Measurements from ENCODE around the gene FOXL2. TPM values are rescaled to one million over a fixed set of nuclear protein-coding genes. Genes with fewer than 3 reads are reported as not detected.
A peak's percentile ranks its signal among the peaks of the same experiment; 100 is the strongest.

FOXL2 gene
- total and polyA plus RNA-seq, 2 of the 4 experiments (the other 2 are of a cell fraction), result 0.07 TPM; not detected in 1

GRCh38 chr3:138935863-138936740 lies 10.8 kb downstream of the FOXL2 start:
- POLR2A ChIA-PET (ENCODE audit: unreplicated experiment), result interaction anchor here (0.6 kb wide), 3 partner anchors 366 to 459 kb away, joined by 3 to 6 read pairs (median 4); no protein-coding TSS in a partner anchor

More at GRCh38 chr3:138935863-138936740, 10.8 kb downstream of the FOXL2 start:
- Histone ChIP-seq H2BK5ac (ENCODE audit: low read depth, low read length, poor library complexity, severe bottlenecking) (no peak overlapping the region), H3K79me1 (ENCODE audit: low read depth in 1 of 2, low read length in 2 of 2) (no peaks in the 10 kb centered on the region), H3K9ac (ENCODE audit: low read depth, low read length) (no peak overlapping the region), H4K8ac (ENCODE audit: low read depth in 2 of 2, low read length in 2 of 2) (no peak overlapping the region), H2BK15ac (ENCODE audit: low read depth, low read length) (no peak overlapping the region), H3K23ac (ENCODE audit: low read depth, low read length) (0 out of 2 replicates have a peak overlapping the region, but pooled peaks have one; percentile 31), H2BK120ac (ENCODE audit: low read depth, low read length) (no peak overlapping the region), H2AK5ac (ENCODE audit: low read depth, low read length) (no peak overlapping the region), H3K56ac (ENCODE audit: extremely low read depth, insufficient read depth, low read length) (no peak overlapping the region), H3K4me1 (ENCODE audit: control insufficient read depth, insufficient read depth, low read length) (peaks cover 4% of the 10 kb centered on the region; the same call in 1 of the 2 replicates), H3K27ac (ENCODE audit: insufficient read depth, low read length) (no peak overlapping the region), H4K5ac (ENCODE audit: low read depth, low read length) (no peak overlapping the region), H3K9me1 (ENCODE audit: insufficient read depth, low read length) (peaks cover 6% of the 10 kb centered on the region; the same call in 1 of the 2 replicates), H4K20me1 (ENCODE audit: insufficient read depth, low read length) (peaks cover 14% of the 10 kb centered on the region; the same call in 1 of the 2 replicates), H3K14ac (replicated peaks; ENCODE audit: low read depth, low read length) (no peak overlapping the region), H2AK9ac (replicated peaks; ENCODE audit: low read depth, low read length, poor library complexity) (peak overlapping the region; percentile 75), H2BK20ac (ENCODE audit: low read depth, low read length) (no peak overlapping the region), H3K18ac (ENCODE audit: low read depth, low read length) (no peak overlapping the region), H4K91ac (ENCODE audit: insufficient read depth, low read depth, low read length) (no peak overlapping the region), H3K4me3 (ENCODE audit: insufficient read depth, low read depth, low read length) (peak overlapping the region; percentile 41), H3K4me2 (ENCODE audit: low read depth, low read length) (peak overlapping the region; percentile 95), H2AFZ (replicated peaks; ENCODE audit: low read length, poor library complexity) (peak overlapping the region; percentile 89), H3K27me3 (ENCODE audit: control insufficient read depth, insufficient read depth, low read length) (peaks cover 79% of the 10 kb centered on the region), H3K9me3 (ENCODE audit: control insufficient read depth, insufficient read depth, low read length) (no peaks in the 10 kb centered on the region), H3K4ac (ENCODE audit: low read depth, low read length) (no peak overlapping the region), H3K36me3 (ENCODE audit: control insufficient read depth, insufficient read depth, low read length) (no peaks in the 10 kb centered on the region)
- in situ Hi-C loops (cut with MboI; ENCODE audit: low sequenced_read_pairs), result loop anchor here (10.0 kb wide), 1 partner anchor 179 kb away; no protein-coding TSS in a partner anchor
- DNase-seq, result peak; percentile 29
- CTCF ChIA-PET, result interaction anchor here (0.5 to 1.6 kb wide), 29 partner anchors 9 to 506 kb away, joined by 3 to 26 read pairs (median 4); partner anchors contain the start of gene CEP70
- dilution Hi-C loops (cut with HindIII; ENCODE audit: low sequenced_read_pairs, unreplicated experiment), result no loop called here
- 1% methylated on average over 25 of the region's 58 CpGs; no CpG with 5 or more reads in 1 of the 2 experiments for WGBS, 2 experiments (ENCODE audit: extremely low coverage in 2 of 2, insufficient read length in 1 of 2)
- BruUV-seq (replicated peaks), result no TSS peak
- intact Hi-C loops (cut with micrococcal nuclease), result loop anchor here (1.0 to 5.0 kb wide), 3 partner anchors 43 to 393 kb away; no protein-coding TSS in a partner anchor
- TF ChIP-seq RFX5 (IDR thresholded peaks at IDR 0.05; ENCODE audit: low read depth, low read length) (no peak), MAZ (IDR thresholded peaks at IDR 0.05; ENCODE audit: borderline replicate concordance, low read depth, low read length) (no peak), CEBPB (IDR thresholded peaks at IDR 0.05; ENCODE audit: low read depth, low read length) (no peak), RAD21 (IDR thresholded peaks at IDR 0.05; ENCODE audit: low read length) (peak; percentile 55), SMC3 (IDR thresholded peaks at IDR 0.05; ENCODE audit: low read depth, low read length) (peak; percentile 59), CHD1 (IDR thresholded peaks at IDR 0.05; ENCODE audit: low read depth, low read length) (no peak), USF2 (IDR thresholded peaks at IDR 0.05; ENCODE audit: low read depth, low read length) (peak; percentile 73), CTCF (conservative IDR thresholded peaks at IDR 0.05; ENCODE audit: low read depth, low read length) (peak; percentile 74), MAFK (IDR thresholded peaks at IDR 0.05; ENCODE audit: low read depth, low read length) (no peak), BHLHE40 (IDR thresholded peaks at IDR 0.05; ENCODE audit: low read depth, low read length) (no peak)
- peak; percentile 93 for ATAC-seq (ENCODE audit: low read depth)
